CMK (cell line): ENCODE results near the gene SOX1.

Experiments
- DNase-seq: peaks from one replicate; pipeline ENCODE4 v3.0.0-alpha.2; 2010; ENCODE audit warnings: low read depth

Gene SOX1

DNA sequence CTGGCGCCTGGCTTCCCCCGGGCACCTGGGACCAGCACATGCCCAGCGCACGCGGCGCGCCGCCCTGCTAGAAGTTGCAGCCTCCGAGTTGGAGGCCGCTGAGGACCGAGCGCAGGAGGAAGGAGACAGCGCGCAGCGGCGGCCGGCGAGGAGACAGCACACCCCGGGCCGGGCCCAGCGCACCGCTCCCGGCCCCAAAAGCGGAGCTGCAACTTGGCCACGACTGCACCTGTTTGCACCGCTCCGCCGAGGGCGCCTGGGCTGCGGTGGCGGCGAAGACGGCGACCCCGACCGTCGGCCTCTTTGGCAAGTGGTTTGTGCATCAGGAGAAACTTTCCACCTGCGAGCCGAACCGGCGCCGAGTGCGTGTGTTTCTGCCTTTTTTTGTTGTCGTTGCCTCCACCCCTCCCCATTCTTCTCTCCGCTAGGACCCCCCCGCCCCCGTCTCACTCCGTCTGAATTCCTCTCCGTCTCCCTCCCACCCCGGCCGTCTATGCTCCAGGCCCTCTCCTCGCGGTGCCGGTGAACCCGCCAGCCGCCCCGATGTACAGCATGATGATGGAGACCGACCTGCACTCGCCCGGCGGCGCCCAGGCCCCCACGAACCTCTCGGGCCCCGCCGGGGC is at the start of gene SOX1:
Gene SOX1 (plus strand): TSS at position 34 of the 626 bp plus-strand sequence. CDS start 510 bp downstream, at position 544.
- no peak for DNase-seq

DNA sequence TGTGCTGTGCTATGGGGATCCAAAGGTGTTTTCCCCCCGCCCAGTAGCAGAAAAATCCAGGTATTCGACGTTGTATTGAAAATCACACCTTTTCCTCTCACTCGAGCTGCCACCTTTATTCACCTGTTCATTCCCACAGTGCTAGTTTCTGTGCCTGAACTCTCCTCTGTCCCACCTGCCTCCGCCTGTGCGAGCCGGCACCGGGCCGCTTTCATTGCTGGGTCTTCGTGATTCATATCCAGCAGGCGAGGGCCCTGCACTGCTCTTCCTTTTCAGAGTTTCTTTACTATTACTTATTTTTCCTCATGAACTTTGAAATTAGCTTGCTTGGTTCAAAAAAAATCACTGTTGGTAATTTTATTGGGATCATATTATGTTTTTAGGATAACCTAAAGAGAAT is 42.4 kb upstream of the SOX1 start:
- DNase-seq: no peak

DNA sequence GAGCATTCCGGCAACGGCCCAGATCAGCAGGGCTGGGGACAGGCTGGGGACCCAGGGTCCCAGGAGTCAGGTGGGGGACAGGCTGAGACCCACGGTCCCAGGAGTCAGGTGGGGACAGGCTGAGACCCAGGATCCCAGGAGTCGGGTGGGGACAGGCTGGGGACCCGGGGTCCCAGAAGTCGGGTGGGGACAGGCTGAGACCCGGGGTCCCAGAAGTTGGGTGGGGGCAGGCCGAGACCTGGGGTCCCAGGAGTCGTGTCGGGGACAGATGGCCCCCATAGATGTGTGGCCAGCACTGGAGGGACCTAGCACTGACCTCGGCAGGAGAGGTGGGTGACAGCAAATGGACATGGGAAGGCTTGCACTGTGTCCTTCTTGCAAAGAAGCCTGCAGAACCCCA is 39.7 kb upstream of the SOX1 start:
- no peak for DNase-seq

DNA sequence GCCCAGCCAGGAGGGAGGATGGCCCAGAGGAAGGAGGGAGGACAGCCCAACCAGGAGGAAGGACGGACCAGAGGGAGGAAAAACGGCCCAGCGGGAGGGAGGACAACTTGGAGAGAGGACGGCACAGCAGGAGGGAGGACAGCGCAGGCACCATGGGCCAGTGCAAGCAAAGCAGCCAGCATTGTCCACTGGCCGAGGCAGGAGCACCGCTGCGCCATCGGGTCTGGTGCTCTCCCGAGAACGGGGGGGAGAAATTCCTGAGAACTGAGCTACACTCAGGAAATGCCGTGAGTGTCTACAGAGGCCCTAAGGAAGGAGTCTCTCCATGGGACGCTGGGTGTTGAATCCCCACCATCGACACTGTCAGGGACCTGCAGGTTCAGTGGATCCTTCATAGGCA is 38.5 kb upstream of the SOX1 start:
- DNase-seq: no peak

DNA sequence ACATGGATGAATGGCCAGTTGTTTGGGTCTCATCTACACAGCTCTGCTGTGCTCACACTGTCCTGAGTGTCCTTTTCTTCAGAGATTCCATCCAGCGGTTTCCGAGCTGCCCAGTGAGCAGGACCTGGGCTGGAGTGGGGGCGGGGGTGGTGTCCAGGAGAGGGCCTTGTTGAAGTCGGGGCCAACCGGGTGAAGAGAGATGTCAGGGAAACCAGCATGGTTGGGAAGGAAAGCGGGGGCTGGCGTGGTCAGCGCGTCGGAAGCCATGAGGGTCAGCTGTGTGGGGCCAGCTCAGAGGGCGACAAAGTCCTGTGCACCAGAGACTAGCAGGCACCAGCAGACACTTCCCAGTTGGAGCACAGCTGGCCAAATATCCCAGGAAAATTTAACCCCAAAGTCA is 37.8 kb upstream of the SOX1 start:
- no peak for DNase-seq

DNA sequence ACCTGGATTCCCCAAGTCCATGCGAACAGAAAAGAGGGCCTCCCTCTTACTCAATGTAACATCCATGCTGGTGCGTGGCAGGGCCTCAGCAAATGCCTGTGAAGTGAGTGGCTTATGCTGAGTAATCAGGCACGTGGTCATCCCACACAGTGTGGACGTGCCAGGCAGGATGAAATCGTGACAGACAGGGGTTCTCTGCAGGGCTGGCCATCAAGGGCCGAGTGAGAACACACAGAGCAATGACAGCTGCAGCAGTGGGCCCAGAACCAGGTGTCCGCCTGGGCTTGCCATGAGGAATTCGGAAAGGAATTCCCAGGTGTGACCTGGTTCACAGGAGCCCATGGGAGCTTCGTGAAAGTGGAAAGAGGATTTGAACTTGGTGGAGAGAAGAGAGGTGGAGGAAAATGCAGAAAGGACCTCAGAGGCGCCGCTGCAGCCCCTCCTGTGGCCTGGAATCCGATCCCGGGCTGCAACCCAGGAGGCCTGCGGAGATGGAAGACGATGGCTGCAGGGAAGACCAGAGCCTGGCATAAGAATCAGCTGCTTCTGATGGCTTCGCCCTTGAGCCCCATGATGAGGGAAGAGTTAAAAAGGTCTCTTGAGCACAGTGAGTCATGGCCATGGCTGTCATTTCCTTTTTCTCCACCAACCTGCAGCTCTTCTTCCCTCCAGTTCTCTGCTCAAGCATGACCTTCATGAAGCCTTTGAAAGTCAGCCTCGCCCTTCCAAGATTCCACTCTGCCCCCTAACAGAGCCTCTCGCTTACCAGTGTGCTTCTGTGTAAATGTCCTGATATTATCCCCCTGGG is 34.6 kb upstream of the SOX1 start:
- no peak for DNase-seq

DNA sequence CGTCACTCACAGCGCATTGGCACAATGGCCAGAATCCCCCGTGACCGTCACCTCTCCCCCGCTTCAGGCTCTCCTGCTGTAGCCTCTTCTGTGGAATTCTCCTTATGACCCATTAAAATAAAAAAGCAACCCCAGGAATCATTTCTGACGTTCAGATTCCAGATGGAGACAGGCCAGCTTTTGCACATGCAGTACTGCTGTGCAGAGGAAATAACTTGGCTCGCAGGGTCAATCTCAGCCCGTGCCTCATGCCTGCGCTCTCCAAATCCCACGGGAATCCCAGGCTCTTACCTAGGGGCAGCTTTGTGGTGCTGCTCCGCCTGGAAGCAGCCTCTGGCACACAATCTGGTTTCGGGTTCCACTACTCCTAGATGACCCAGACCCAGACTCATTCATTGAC is 32.7 kb upstream of the SOX1 start:
- DNase-seq: no peak

DNA sequence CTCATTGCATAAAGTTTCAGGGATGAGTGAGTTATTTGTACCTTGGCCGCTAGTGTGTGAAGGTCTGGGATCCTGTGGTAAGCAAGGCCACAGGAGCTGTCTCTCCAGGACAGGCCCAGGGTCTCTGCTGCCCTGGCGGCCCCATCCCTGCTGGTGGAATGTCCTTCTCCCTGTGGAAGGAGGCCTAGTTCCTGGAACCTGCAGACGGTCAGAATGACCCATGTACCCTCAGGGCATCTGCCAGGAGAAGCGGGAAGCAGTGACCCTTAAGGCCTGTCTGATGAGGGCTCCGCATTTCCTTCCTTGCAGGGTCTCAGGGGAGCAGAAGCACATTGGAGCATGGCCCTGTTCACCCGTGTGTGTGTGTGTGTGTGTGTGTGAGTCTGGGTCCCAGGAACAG is 32.1 kb upstream of the SOX1 start:
- no peak for DNase-seq

DNA sequence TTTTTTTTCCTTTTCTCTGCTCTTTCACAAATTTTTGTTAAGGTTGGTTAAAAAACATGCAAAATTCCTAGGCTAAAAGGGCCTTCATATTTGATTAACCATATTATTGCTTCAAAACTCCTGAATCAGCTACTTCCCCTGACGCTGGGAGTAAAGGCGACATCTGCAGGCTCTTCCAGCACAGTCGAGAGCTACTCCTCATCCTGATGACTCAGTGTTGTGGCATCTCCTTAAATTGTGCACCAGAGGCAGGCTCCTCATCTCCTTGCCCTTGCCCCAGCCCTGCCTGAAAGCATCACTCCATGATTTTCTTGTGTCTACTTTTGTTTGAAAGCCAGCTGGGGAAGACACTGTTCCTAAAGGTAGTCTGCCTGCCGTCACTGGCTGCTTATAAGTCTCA is 24.5 kb upstream of the SOX1 start:
- DNase-seq: no peak

DNA sequence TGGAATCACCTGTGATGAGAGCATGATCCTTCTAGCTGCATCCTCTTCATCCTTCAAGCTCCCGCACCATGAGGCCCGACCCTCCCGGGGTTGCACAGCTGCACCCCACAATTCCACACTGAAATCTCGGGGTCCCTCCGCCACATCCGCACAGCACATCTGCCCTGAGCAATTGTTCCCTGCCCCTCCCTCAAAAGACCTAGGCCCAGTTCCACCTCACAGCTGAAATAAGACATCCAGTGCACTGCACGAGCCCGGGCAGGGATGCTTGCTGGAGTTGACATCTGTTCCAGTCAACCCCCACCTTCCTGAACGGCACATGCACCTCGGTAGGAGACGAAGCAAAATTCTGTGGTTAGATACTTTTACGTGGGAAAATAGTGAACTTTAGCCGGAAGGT is 14.7 kb upstream of the SOX1 start:
- DNase-seq: no peak

DNA sequence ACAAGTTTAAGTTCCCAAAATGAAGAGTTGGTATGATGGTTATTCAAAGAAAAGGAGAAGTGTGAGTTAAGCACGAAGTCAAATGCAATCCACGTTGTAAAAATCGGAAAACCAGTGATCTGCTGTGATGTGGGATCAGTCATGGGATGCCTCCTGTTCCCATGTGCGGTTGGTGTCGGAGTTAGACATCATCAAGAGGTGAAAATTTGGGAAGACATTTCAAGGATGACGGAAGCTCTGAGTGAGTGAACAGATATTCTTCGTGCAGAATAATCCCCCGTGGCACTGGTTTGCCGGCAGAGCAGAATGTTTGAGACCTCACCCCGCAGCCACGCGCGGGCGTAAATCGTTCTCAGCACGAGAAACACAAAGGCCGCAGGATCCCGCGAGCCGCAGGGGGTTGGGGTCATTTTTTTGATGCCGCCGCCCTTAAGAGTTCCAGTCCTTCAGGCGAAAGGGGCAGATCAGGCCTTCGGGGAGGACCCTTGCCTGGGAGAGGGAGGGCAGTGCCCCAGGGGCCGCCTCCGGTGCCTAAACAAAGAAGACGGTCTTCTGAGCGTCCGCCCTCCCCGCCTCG is 13.7 kb upstream of the SOX1 start:
- DNase-seq: no peak

DNA sequence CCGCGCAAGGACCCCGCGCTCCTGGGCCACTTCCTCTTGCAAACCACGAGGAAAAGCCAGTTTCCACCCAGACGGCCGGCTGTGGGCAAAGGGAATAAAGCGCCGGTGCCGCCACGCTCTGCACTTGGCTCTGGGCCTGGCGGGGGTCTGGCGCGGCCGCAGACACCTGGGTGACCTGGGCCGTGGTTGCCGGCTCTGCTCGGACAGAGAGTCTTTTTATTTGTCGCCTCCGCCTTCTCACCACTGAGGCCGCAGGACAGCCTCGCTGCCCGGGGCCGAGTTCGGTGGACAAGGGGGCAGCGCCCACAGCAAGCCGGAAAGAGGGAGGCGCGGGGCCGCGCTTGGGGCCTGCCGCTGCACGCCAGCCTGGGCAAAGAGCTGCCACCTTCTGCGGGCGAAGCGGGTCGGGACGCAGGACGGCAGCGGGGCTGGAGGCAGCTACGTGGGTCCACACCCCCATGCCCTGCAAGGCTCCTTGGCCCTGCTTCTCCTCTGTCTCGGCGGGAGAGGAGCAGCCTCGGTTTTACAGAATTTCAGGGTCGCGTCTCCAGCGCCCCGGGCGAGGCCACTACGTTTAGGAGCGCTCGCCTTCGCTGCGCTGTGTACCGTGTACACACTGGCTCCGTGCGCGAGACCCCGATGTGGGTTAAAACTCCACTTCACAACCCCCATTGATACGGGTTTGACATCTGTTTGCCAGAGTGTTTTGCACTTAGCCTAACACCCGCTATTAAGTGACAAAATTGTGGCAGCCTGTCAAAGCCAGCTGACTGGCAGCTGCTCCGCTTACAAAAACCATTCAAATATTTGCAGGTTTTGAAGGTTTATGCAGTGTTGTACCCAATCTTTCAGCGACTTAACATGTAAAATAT is 13.0 kb upstream of the SOX1 start:
- no peak for DNase-seq

DNA sequence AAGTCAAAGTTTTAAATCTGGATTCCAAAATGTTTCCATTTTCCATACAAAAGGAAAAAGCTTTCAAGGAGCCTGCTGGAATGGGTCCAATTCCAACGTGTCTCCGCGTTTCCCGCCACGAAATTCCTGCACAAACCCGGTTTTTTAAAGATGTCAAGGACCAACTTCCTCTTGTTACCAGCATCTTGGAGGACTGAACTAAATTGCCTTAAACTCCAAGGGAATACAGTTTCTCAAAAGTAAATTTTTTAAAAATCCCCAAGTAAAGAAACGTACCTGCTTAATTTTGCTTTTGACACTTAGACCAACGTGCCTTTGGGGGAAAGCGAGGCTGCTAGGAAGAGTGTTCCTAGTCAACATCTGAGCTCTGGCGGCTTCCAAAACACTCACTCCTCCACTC is 12.3 kb upstream of the SOX1 start:
- no peak for DNase-seq

DNA sequence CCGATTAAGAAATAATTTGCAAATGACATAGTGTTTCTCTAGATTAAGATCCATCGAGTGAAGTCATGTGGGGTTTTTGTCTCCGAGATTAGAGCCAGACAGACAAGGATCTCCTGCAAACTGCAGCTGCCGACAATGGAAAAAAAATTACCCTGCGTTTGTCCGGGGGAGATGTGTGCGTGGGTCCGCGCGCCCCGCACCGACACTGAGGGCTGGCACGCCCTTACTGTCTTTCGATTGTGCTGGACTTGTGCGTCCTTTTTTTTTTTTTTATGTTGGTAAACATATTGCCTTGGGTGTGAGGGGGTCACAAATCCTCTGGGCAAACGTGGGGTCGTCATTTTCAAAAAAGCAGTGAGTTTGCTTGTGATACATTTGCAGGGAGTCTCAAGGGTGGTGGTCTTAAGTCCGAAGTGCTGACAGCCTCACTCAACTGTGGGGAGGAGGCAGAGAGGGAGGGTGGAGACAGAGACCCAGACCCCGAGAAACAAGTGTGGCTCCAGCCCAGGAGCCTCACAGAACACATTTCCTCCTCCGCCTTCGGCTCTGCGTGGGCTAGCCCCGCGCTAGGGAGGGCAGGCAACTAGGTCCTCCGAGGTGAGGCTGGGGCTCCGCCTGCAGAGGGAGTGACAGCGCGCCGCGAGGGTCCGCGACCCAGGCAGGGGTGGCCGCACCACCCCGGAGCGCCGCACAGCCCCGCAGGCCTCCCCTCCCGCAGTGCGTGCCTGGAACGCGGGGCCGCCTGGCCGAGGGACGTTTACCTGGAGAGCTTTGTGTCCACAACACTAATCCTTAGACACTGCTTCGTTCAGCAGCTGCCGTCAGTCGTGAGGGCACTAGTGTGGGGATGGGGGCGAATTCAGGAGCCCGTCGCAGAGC is 11.7 kb upstream of the SOX1 start:
- no peak for DNase-seq

DNA sequence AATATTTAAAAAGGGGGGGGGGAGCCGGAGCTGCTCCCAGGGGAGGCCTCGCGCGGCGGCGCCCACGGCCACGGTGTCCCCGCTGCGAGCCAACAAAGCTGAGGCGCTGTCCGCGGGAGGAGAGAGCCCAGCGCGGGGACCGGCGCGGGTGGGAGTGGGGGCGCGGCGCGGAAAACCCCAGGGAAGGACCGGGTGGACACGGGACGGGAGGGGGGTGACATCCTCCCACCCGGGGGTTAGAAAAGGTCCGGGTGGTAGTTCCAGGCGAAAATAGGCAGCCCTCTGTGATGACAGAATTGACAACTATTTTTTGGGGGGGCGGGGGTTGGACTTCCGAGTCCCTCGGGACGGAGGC is 11.1 kb upstream of the SOX1 start:
- no peak for DNase-seq

DNA sequence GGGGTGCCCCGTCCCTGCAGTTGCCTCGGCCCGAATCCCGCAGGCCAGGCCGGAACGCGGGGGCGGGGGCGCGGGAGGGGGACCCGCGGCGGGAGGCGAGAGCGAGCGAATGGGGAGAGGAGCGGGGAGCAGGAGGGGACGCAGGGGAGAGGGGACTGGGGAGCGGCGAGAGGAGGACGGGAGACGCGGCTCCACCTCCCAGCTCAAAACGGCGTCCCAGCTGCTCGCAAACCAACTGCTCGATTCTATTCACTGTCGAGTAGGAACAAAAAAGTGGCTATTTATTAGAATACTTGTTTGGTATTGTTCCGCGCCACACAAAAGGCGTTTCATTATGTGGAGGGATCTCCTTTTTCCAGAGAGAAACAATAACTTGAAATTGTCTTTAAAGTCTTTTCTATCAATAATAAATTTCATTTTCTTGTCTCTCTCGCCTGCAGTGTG is 10.6 kb upstream of the SOX1 start:
- no peak for DNase-seq

DNA sequence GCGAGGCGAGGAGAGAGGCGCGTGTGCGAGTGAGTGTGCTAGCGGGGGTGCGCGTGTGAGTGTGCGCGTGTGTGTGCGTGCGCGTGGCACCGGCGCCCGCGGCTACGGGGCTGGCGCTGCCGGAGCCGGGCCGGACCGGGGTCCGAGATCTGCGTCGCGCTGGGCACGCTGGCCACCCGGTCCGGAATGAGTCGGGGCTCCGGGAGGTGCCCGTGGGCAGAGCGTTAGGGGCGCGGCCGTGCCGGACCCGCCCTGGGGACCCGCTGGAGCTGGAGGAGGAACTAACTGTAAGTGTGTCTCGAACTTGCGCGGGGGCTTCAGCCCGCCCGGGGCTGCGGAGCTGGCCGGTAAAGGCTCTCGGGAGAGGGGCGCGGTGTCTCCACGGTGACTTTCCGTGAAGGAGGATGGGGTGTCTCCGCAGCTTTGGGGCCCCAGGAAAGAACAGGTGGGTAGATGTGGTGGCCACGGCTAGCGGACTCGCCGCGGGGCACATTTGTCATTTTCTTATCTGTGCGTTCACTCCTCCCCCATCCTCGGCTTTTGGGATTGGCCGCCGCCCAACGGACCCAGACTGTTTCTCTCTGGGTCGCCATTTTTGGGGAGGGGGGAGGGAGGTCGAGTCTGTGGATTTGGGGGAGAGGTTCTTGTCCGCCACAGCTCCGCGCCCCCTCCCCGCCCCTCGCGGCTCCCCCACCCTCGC is 10.1 kb upstream of the SOX1 start:
- DNase-seq: no peak

DNA sequence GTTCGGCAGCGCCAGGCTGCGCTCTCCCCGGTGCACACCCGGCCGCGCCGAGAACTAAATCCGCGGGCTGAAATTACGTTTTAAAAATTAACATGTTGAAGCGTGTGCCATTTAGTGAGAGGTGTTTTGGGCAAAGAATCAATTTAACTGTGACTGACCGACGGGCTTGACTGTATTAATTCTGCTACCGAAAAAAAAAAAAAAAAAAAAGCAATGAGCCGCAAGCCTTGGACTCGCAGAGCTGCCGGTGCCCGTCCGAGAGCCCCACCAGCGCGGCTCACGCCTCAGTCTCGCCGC is 9.6 kb upstream of the SOX1 start:
- no peak for DNase-seq

DNA sequence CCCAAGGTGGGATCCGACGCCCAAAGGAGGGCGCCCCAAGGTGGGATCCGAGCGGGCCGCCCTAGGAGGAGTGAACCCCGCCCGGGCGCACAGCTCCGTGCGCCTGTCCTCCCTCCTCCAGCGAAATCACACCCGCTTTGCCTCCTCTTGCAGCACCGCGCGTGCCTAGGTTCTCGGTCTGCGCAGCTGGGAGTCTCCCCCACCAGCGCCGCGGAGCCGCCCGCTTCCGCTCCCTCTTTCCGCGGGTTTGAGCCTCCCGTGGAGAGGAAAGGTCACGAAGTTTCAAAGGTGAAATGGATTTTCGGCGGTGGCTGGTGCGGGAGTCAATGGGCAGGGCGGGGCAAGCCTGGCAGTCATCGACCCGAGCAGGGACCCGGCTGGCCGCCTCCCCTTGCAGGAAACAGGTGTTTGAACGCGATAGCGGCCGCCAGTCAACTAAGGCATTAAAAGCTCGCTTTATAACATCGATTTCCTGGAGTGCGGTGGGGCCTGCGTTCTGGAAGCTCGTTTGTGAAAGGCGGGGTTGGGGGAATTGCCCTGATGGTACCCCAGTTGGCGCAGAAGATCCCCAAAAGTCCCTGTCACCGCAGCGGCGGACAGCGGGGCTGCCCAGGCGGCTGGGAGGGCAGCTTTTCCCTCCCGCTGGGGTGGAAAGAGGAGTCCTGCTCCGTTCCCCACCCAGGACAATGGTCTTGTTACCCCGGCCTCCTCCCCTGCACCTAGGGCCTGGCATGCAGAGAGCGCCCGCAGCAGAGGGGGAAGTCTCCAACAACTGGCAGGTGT is 9.0 kb upstream of the SOX1 start:
- DNase-seq: no peak

DNA sequence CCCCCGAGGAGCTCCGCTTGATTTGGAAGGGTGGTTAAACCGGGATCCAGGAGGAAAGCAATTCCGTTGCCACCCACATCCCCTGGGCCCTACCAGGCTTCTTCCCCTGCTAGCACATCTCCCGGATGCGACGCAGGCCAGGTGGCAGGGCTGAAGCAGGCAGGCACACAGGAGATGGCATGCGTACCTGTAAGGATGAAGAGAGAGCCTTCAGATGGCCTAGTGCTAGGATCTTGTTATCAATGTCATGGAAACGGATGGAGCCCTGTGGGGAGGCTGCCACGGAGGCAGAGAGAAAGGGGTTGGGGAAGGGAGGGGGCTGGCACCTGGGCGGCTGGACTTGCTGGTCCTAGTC is 8.5 kb upstream of the SOX1 start:
- no peak for DNase-seq

DNA sequence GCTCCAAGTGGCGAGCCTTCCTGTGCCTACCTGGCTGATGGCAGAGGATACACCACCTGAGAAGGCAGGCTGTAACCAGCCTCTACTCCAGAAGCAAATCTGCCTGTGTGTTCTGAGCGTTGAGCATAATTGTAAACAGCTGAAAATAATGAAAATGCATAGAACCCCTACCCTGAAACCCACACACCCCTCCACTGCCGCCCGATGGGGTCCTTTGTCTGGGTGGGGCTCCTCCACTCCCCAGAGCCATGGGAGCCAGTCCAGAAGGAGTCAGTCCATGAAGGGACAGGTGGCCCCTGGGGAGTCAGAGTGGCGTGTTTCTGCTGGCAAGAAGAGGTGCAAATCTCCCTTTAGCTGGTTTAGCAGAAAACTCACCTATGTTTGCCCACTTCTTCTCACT is 8.0 kb upstream of the SOX1 start:
- DNase-seq: no peak
